ENCODE measurements around the gene CLASP1.

GRCh38 chr2:121338281-121338680, 311.0 kb downstream of the CLASP1 start:
- TF ChIP-seq CTCF (IDR thresholded peaks at IDR 0.05) (no peak), POLR2A (IDR thresholded peaks at IDR 0.05) (no peak), POLR2AphosphoS5 (IDR thresholded peaks at IDR 0.05) (no peak), EP300 (IDR thresholded peaks at IDR 0.05) (no peak)

All from stomach (tissue), 4 donors.